Testis (tissue), 3 donors: ENCODE results near the gene MTARC2. TPM values are rescaled to one million over a fixed set of nuclear protein-coding genes. Genes with fewer than 3 reads are reported as not detected.

Experiments
- DNase-seq: peaks from one replicate; pipeline ENCODE4 v3.0.0-alpha.2; 2019
- H3K27ac ChIP-seq, 2 donors: fragments of 200-600 bp; sonication (generic); one replicate each; pipeline ENCODE4 v1.5.1; 2019
- H3K27me3 ChIP-seq: fragments of 200-600 bp; sonication (generic); one replicate; pipeline ENCODE4 v1.5.1; 2019
- H3K36me3 ChIP-seq: fragments of 200-600 bp; sonication (generic); one replicate; pipeline ENCODE4 v1.5.1; 2017; ENCODE audit warnings: low read depth; ENCODE audit errors: missing control alignments
- H3K4me1 ChIP-seq: fragments of 200-600 bp; sonication (generic); one replicate; pipeline ENCODE4 v1.5.1; 2019
- H3K4me3 ChIP-seq, 2 donors: fragments of 200-600 bp; sonication (generic); one replicate each; pipeline ENCODE4 v1.5.1; 2017 to 2019
- H3K9me3 ChIP-seq: fragments of 200-600 bp; sonication (generic); one replicate; pipeline ENCODE4 v1.5.1; 2017
- POLR2A ChIP-seq: fragments of 450-650 bp; IDR thresholded peaks from one replicate; pipeline ENCODE4 v1.6.1; 2017; ENCODE audit warnings: antibody characterized with exemption, mild to moderate bottlenecking, moderate library complexity
- WGBS, 2 donors: methylation state at CpG; one replicate each; pipeline ENCODE4 v1.1.5; 2018; 5-methylcytosine and 5-hydroxymethylcytosine counted together
- intact Hi-C: fragments of 100-400 bp; cut with DNase I; formaldehyde crosslinking; loops from one replicate; pipeline ENCODE4 v1.15.1; 2023; ENCODE audit warnings: low total_unique reads
- polyA plus RNA-seq: library from polyadenylated mRNA; stranded (reverse); fragments of 350-450 nt; fragmentation: Illumina TruSeq; extraction: RNeasy Lipid Tissue Mini Kit (QIAGEN cat#74804); gene quantifications from one replicate; pipeline ENCODE4 v1.2.3, GENCODE V29; 2014; ENCODE audit warnings: low read depth, low replicate concordance; ENCODE audit not compliant: insufficient read depth
- total RNA-seq, 2 donors: library from RNA; depleted of rRNA; stranded (reverse); fragments of >200 nt; gene quantifications; one replicate each; pipeline ENCODE4 v1.2.3, GENCODE V29; 2016
- TF ChIP-seq, protein P1 (sequence below), 3 experiments: fragments of 450-650 bp in 2 of 3; fragments of 200-600 bp in 1 of 3; sonication (generic) in 1 of 3; IDR thresholded peaks; one replicate each; pipeline ENCODE4 v1.5.1; 2016 to 2019; ENCODE audit warnings: antibody characterized with exemption in 3 of 3, mild to moderate bottlenecking in 2 of 3, moderate library complexity in 1 of 3

The MTARC2 gene
- total and polyA plus RNA-seq, 3 donors from 2014 or later: 28.5 to 58.7 (median 56.7) TPM

GRCh38 chr1:220806408-220806807 lies 58.3 kb downstream of the MTARC2 start:
- H3K27ac ChIP-seq: no peak overlapping the region
- no peaks in the 10 kb centered on the region for H3K9me3 ChIP-seq
- no peaks in the 10 kb centered on the region for H3K36me3 ChIP-seq
- no peak overlapping the region for H3K4me3 ChIP-seq
- intact Hi-C loops: no loop called here
- DNase-seq: no peak
- 90 to 96% methylated on average over 4 of the region's 4 CpGs for WGBS, 2 donors
- no peaks in the 10 kb centered on the region for H3K27me3 ChIP-seq
- no peak for TF ChIP-seq POLR2A
- TF ChIP-seq, protein P1, sequence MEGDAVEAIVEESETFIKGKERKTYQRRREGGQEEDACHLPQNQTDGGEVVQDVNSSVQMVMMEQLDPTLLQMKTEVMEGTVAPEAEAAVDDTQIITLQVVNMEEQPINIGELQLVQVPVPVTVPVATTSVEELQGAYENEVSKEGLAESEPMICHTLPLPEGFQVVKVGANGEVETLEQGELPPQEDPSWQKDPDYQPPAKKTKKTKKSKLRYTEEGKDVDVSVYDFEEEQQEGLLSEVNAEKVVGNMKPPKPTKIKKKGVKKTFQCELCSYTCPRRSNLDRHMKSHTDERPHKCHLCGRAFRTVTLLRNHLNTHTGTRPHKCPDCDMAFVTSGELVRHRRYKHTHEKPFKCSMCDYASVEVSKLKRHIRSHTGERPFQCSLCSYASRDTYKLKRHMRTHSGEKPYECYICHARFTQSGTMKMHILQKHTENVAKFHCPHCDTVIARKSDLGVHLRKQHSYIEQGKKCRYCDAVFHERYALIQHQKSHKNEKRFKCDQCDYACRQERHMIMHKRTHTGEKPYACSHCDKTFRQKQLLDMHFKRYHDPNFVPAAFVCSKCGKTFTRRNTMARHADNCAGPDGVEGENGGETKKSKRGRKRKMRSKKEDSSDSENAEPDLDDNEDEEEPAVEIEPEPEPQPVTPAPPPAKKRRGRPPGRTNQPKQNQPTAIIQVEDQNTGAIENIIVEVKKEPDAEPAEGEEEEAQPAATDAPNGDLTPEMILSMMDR (IDR thresholded peaks at IDR 0.05): no peak
- no peaks in the 10 kb centered on the region for H3K4me1 ChIP-seq

DNA sequence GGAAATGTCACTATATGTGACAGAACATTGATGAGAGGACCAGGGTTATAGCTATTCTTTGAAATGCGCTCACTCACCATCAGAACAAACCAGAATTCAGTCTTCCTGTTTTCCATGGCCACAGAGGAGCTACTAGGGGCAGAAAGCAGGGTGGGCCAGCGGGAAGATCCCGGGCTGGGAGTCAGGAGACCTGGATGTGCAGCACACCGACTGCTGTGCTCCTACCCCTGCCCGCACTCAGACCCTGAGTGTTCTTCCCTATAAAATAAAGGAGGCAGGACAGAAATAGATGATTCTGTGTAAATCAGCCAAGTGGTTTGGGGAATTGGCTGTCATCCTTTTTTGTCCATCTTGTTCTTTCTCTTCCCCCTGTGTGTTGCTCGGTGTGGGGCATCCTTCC lies 59.6 kb downstream of the MTARC2 start:
- 89 to 91% methylated on average over 6 of the region's 6 CpGs for WGBS, 2 donors
- Histone ChIP-seq H3K27ac (no peak overlapping the region), H3K27me3 (no peaks in the 10 kb centered on the region), H3K36me3 (no peaks in the 10 kb centered on the region), H3K9me3 (no peaks in the 10 kb centered on the region), H3K4me1 (no peaks in the 10 kb centered on the region), H3K4me3 (no peak overlapping the region)
- no peak for TF ChIP-seq POLR2A
- TF ChIP-seq, protein P1 (IDR thresholded peaks at IDR 0.05): no peak
- no peak for DNase-seq
- intact Hi-C loops: no loop called here

- intact Hi-C loops: no loop called here
- no peaks in the 10 kb centered on the region for H3K9me3 ChIP-seq
- no peaks in the 10 kb centered on the region for H3K4me1 ChIP-seq
- H3K4me3 ChIP-seq: no peak overlapping the region
- 67 to 79% methylated on average over 11 of the region's 11 CpGs for WGBS, 2 donors
- TF ChIP-seq POLR2A: no peak
- TF ChIP-seq, protein P1 (IDR thresholded peaks at IDR 0.05): no peak
- H3K36me3 ChIP-seq: no peaks in the 10 kb centered on the region
- DNase-seq: no peak
- no peak overlapping the region for H3K27ac ChIP-seq
- no peaks in the 10 kb centered on the region for H3K27me3 ChIP-seq
Observed at GRCh38 chr1:220808345-220809186, 60.4 kb downstream of the MTARC2 start.

DNA sequence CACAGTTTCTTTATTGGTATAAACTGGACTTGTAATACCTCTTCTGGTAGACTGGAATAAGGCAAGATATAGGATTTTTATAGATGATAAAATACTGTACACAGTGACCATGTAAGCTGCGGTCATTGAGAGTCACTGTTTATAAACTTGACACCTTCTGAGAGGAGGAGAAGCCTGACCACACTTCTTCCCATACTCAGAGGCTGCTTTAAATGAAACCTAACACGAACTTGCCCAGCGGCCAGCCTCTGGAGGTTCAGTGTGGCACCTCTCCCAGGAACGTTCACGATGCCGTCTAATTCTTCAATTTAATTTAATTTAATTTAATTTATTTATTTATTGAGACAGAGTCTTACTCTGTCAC lies 61.0 kb downstream of the MTARC2 start:
- Histone ChIP-seq H3K27ac (no peak overlapping the region), H3K36me3 (no peaks in the 10 kb centered on the region), H3K27me3 (no peaks in the 10 kb centered on the region), H3K4me3 (no peak overlapping the region), H3K9me3 (no peaks in the 10 kb centered on the region), H3K4me1 (no peaks in the 10 kb centered on the region)
- 88 to 90% methylated on average over 6 of the region's 6 CpGs for WGBS, 2 donors
- no peak for DNase-seq
- intact Hi-C loops: no loop called here
- no peak for TF ChIP-seq POLR2A
- TF ChIP-seq, protein P1 (IDR thresholded peaks at IDR 0.05): no peak

DNA sequence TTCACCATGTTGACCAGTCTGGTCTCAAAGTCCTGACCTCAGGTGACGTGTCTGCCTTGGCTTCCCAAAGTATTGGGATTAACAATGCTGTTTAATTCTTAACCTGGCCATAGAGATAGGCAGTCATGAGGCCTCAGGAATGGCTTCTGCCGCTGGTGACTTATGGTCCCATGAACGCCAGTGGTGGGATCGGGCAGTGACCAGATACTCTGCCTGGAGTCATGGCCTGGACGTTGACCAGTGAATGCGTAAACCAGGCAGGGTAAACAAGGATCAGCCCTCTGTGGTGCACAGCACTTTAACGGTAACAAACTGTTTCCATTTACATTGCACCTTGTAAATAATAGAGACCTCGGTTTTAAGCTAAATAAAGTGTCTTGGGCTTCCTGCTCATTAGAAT lies 61.6 kb downstream of the MTARC2 start:
- H3K4me3 ChIP-seq: no peak overlapping the region
- TF ChIP-seq, protein P1 (IDR thresholded peaks at IDR 0.05): no peak
- TF ChIP-seq POLR2A: no peak
- no peak for DNase-seq
- intact Hi-C loops: no loop called here
- H3K36me3 ChIP-seq: no peaks in the 10 kb centered on the region
- no peak overlapping the region for H3K27ac ChIP-seq
- H3K4me1 ChIP-seq: no peaks in the 10 kb centered on the region
- no peaks in the 10 kb centered on the region for H3K27me3 ChIP-seq
- WGBS, 2 donors: 70 to 78% methylated on average over 8 of the region's 8 CpGs
- H3K9me3 ChIP-seq: no peaks in the 10 kb centered on the region
